HK-2 (cell line): ENCODE results near the gene USP15.
"Not testable (repeated sequence)": the region's sequence is repeated elsewhere in the genome, so short reads cannot be mapped to it uniquely, and the experiment has no call there.

Source experiments
- DNase-seq: peaks from one replicate; pipeline ENCODE4 v3.0.0-alpha.2; 2018; ENCODE audit not compliant: unreplicated experiment

The USP15 gene

GRCh38 chr12:62455429-62455828 is 195.2 kb downstream of the USP15 start:
- not testable (repeated sequence) for DNase-seq

- DNase-seq = no peak
Observed at GRCh38 chr12:62458626-62459025, 198.4 kb downstream of the USP15 start.

- DNase-seq = no peak
Observed at GRCh38 chr12:62459976-62460375, 199.8 kb downstream of the USP15 start.

- DNase-seq = not testable (repeated sequence)
Observed at GRCh38 chr12:62461171-62461837, 201.1 kb downstream of the USP15 start.

GRCh38 chr12:62463252-62463651 is 203.0 kb downstream of the USP15 start:
- DNase-seq = not testable (repeated sequence)
